HepG2 (cell line): ENCODE results near the gene ZNF276. TPM values are rescaled to one million over a fixed set of nuclear protein-coding genes. Genes with fewer than 3 reads are reported as not detected.

Source experiments
- ATAC-seq: fragments of 200-7000 bp; cut with Tn5 transposase; 3 replicates; pipeline ENCODE4 v1.9.1; 2020; ENCODE audit warnings: mild to moderate bottlenecking, moderate library complexity
- BruUV-seq: library from RNA; stranded (reverse); fragments of 400-500 nt; replicated peaks from 2 replicates; lab custom pipeline; 2021; lab: Mats Ljungman, UMichigan
- CTCF ChIA-PET: fragments of 300-600 bp; formaldehyde crosslinking; extraction: SDS; loops from one replicate; lab custom pipeline; 2021; ENCODE audit warnings: low total read pairs, inconsistent platforms, low intra/inter-chr PET ratio; lab: Yijun Ruan, JAX
- POLR2A ChIA-PET: fragments of 350-600 bp; sonication (Branson Sonifier 250); formaldehyde crosslinking; loops from one replicate; lab custom pipeline; 2020; ENCODE audit warnings: antibody characterized with exemption, inconsistent platforms; lab: Yijun Ruan, JAX
- DNase-seq: peaks from one replicate; pipeline ENCODE4 v3.0.0-alpha.2; 2015; ENCODE audit warnings: low spot score
- FAIRE-seq: peaks from 3 replicates; lab custom pipeline; 2011; peaks lifted over from hg19 to GRCh38; lab: Jason Lieb, UNC
- H2AFZ ChIP-seq: one replicate; pipeline ENCODE4 v1.6.1; 2011; ENCODE audit warnings: low read length, inconsistent platforms
- H3K27ac ChIP-seq: fragments of 300-600 bp; 3 replicates; pipeline ENCODE4 v1.8.0; 2011; ENCODE audit warnings: mixed run types, mild to moderate bottlenecking, mixed read lengths, low read length, inconsistent platforms; ENCODE audit not compliant: insufficient read depth; ENCODE audit errors: extremely low read length
- H3K27me3 ChIP-seq, 2 experiments: fragments of 200-600 bp in 1 of 2; 2 replicates in 1 of 2; 3 replicates in 1 of 2; pipeline versions ENCODE4 v1.6.0 to v1.8.0; 2011; ENCODE audit warnings: low read length in 2 of 2, mild to moderate bottlenecking in 2 of 2, moderate library complexity in 2 of 2, inconsistent platforms in 1 of 2; ENCODE audit not compliant: insufficient read depth in 2 of 2, control insufficient read depth in 1 of 2
- H3K36me3 ChIP-seq, 2 experiments: fragments of 200-600 bp in 1 of 2; replicated peaks in 1 of 2; 2 replicates in 1 of 2; 3 replicates in 1 of 2; pipeline versions ENCODE4 v1.5.1 to v1.8.0; 2011; ENCODE audit warnings: low read length in 2 of 2, inconsistent platforms in 1 of 2; ENCODE audit not compliant: insufficient read depth in 2 of 2, control insufficient read depth in 1 of 2
- H3K4me1 ChIP-seq: 2 replicates; pipeline ENCODE4 v1.5.1; 2012; ENCODE audit warnings: low read length, inconsistent platforms; ENCODE audit not compliant: insufficient read depth
- H3K4me2 ChIP-seq: 2 replicates; pipeline ENCODE4 v1.6.0; 2011; ENCODE audit warnings: low read depth, low read length, inconsistent platforms
- H3K4me3 ChIP-seq, 3 experiments: fragments of 200-600 bp in 1 of 3; sonication (generic), shearing (Covaris generic) in 1 of 3; replicated peaks in 1 of 3; 2 replicates each; pipeline ENCODE4 v1.5.1; 2011 to 2016; ENCODE audit warnings: low read length in 3 of 3, inconsistent platforms in 2 of 3, low read depth in 2 of 3, mild to moderate bottlenecking in 2 of 3, control low read depth in 1 of 3, mixed read lengths in 1 of 3; ENCODE audit not compliant: insufficient read depth in 1 of 3
- H3K79me2 ChIP-seq: one replicate; pipeline ENCODE4 v1.6.1; 2011; ENCODE audit warnings: low read length, inconsistent platforms; ENCODE audit not compliant: insufficient read depth
- H3K9ac ChIP-seq: 2 replicates; pipeline ENCODE4 v1.6.0; 2011; ENCODE audit warnings: mild to moderate bottlenecking, low read depth, low read length, inconsistent platforms; ENCODE audit not compliant: insufficient read depth
- H3K9me3 ChIP-seq: 2 replicates; pipeline ENCODE4 v1.5.1; 2012; ENCODE audit warnings: mild to moderate bottlenecking, low read length
- H4K20me1 ChIP-seq: 2 replicates; pipeline ENCODE4 v1.6.0; 2011; ENCODE audit warnings: inconsistent platforms, mild to moderate bottlenecking, low read length, moderate library complexity; ENCODE audit not compliant: insufficient read depth
- ATF7 ChIP-seq, 2 experiments: fragments of 450-650 bp in 1 of 2; sonication (generic) in 1 of 2; formaldehyde crosslinking in 1 of 2; IDR thresholded peaks; 2 replicates each; pipeline versions ENCODE4 v1.4.0 to v1.6.1; 2016 to 2020; ENCODE audit warnings: antibody characterized with exemption in 1 of 2, mild to moderate bottlenecking in 1 of 2, missing genetic modification reagents in 1 of 2
- CREB1 ChIP-seq, 2 experiments: fragments of 450-650 bp in 1 of 2; IDR thresholded peaks; 2 replicates each; pipeline ENCODE4 v1.6.1; 2016 to 2017; ENCODE audit warnings: control low read depth in 1 of 2, mild to moderate bottlenecking in 1 of 2, missing compliant biosample characterization in 1 of 2, missing genetic modification characterization in 1 of 2
- RAD21 ChIP-seq: fragments of 450-650 bp; formaldehyde crosslinking; IDR thresholded peaks from 2 replicates; pipeline ENCODE4 v1.5.0; 2020; ENCODE audit warnings: mild to moderate bottlenecking
- WGBS: methylation state at CpG from one replicate; pipeline ENCODE4 v1.1.6; 2017; ENCODE audit warnings: low lambda C conversion rate; 5-methylcytosine and 5-hydroxymethylcytosine counted together
- in situ Hi-C: cut with HindIII; loops from 2 replicates; pipeline ENCODE4 v1.10.0; 2017; ENCODE audit warnings: low pct_unique_long_range_greater_than_20kb; ENCODE audit not compliant: extremely low pct_ligation_motif_present
- intact Hi-C: fragments of 100-400 bp; cut with micrococcal nuclease; formaldehyde crosslinking; loops from one replicate; pipeline ENCODE4 v1.10.0; 2022; ENCODE audit not compliant: unreplicated experiment
- polyA plus RNA-seq, 8 experiments: library from polyadenylated mRNA; depleted of rRNA in 3 of 8; stranded (reverse) in 7 of 8; unstranded in 1 of 8; fragments of >200 nt; fragmentation: Illumina TruSeq in 4 of 8; extraction: Trizol in 4 of 8; gene quantifications; 2 replicates each; pipeline versions ENCODE4 v1.2.1 to v1.2.3, GENCODE V29; 2011 to 2016; ENCODE audit warnings: low read depth in 4 of 8, missing spikeins in 1 of 8, mixed read lengths in 1 of 8; ENCODE audit not compliant: insufficient read depth in 1 of 8
- total RNA-seq, 5 experiments: library from RNA; depleted of rRNA; stranded (reverse); fragments of >200 nt; fragmentation: Illumina TruSeq; extraction: Trizol; gene quantifications; 2 replicates each; pipeline ENCODE4 v1.2.3, GENCODE V29; 2016; ENCODE audit warnings: low read depth in 1 of 5
- TF ChIP-seq, protein P1 (sequence below): sonication (generic); formaldehyde crosslinking; IDR thresholded peaks from 2 replicates; pipeline ENCODE4 v1.4.0; 2020; ENCODE audit warnings: missing genetic modification reagents, mild to moderate bottlenecking, borderline replicate concordance

Gene ZNF276
- total and polyA plus RNA-seq, 2 of the 13 experiments (the other 11 are each of a cell fraction or from before 2014, with no cell fraction given): 17.7 to 18.0 TPM

GRCh38 chr16:89690392-89690901, 30.9 kb upstream of the ZNF276 start:
- ChIA-PET POLR2A (interaction anchor here (3.2 kb wide), 1 partner anchor 10 kb away, joined by 20 read pairs; no protein-coding TSS in a partner anchor), CTCF (no interaction called here)

More at GRCh38 chr16:89690392-89690901, 30.9 kb upstream of the ZNF276 start:
- no TSS peak for BruUV-seq
- no peak overlapping the region for H3K4me2 ChIP-seq
- H3K4me3 ChIP-seq: no peak overlapping the region
- peaks cover 5% of the 10 kb centered on the region for H3K9me3 ChIP-seq
- WGBS: 88% methylated on average over 16 of the region's 16 CpGs
- peaks cover 89% of the 10 kb centered on the region for H3K4me1 ChIP-seq
- TF ChIP-seq RAD21 (no peak), CREB1 (IDR thresholded peaks at IDR 0.05) (peak; percentile 57), CREB1 (CRISPR knock-in tag; IDR thresholded peaks at IDR 0.05) (no peak), ATF7 (IDR thresholded peaks at IDR 0.05) (peak; percentile 96), ATF7 (CRISPR knock-in tag; IDR thresholded peaks at IDR 0.05) (no peak)
- TF ChIP-seq, protein P1, sequence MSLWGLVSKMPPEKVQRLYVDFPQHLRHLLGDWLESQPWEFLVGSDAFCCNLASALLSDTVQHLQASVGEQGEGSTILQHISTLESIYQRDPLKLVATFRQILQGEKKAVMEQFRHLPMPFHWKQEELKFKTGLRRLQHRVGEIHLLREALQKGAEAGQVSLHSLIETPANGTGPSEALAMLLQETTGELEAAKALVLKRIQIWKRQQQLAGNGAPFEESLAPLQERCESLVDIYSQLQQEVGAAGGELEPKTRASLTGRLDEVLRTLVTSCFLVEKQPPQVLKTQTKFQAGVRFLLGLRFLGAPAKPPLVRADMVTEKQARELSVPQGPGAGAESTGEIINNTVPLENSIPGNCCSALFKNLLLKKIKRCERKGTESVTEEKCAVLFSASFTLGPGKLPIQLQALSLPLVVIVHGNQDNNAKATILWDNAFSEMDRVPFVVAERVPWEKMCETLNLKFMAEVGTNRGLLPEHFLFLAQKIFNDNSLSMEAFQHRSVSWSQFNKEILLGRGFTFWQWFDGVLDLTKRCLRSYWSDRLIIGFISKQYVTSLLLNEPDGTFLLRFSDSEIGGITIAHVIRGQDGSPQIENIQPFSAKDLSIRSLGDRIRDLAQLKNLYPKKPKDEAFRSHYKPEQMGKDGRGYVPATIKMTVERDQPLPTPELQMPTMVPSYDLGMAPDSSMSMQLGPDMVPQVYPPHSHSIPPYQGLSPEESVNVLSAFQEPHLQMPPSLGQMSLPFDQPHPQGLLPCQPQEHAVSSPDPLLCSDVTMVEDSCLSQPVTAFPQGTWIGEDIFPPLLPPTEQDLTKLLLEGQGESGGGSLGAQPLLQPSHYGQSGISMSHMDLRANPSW: no peak
- DNase-seq (no peak), FAIRE-seq (no peak), ATAC-seq (no peak)
- H3K36me3 ChIP-seq: no peaks in the 10 kb centered on the region
- no peak overlapping the region for H3K27ac ChIP-seq
- no peak overlapping the region for H2AFZ ChIP-seq
- H3K9ac ChIP-seq: no peak overlapping the region
- intact Hi-C loops (no loop called here), in situ Hi-C loops (no loop called here)
- no peaks in the 10 kb centered on the region for H3K79me2 ChIP-seq
- H4K20me1 ChIP-seq: no peaks in the 10 kb centered on the region
- H3K27me3 ChIP-seq: no peaks in the 10 kb centered on the region
